Kidney (tissue), 14 donors: ENCODE measurements around the gene MXRA7. TPM values are rescaled to one million over a fixed set of nuclear protein-coding genes. Genes with fewer than 3 reads are reported as not detected.
"Not testable (repeated sequence)": the region's sequence is repeated elsewhere in the genome, so short reads cannot be mapped to it uniquely, and the experiment has no call there.

Source experiments
- DNase-seq, 5 donors: peaks; one replicate each; pipeline ENCODE4 v3.0.0-alpha.2; 2013 to 2020
- FAIRE-seq: peaks from 2 replicates; lab custom pipeline; 2012; peaks lifted over from hg19 to GRCh38; lab: Jason Lieb, UNC
- H3K27ac ChIP-seq, 2 donors: one replicate each; pipeline ENCODE4 v1.7.0; 2013; ENCODE audit warnings: low read depth in 2 of 2, low read length in 2 of 2, inconsistent platforms in 1 of 2
- H3K27me3 ChIP-seq: one replicate; pipeline ENCODE4 v1.7.1; 2013; ENCODE audit warnings: low read length, inconsistent platforms; ENCODE audit not compliant: control insufficient read depth, insufficient read depth
- H3K36me3 ChIP-seq, 3 donors: one replicate each; pipeline versions ENCODE4 v1.7.0 to v1.7.1; 2013; ENCODE audit warnings: low read length in 3 of 3, control low read depth in 1 of 3, inconsistent platforms in 1 of 3; ENCODE audit not compliant: insufficient read depth in 3 of 3, control insufficient read depth in 2 of 3
- H3K4me1 ChIP-seq, 3 donors: one replicate each; pipeline versions ENCODE4 v1.7.0 to v1.7.1; 2013; ENCODE audit warnings: low read length in 3 of 3, inconsistent platforms in 1 of 3, low read depth in 1 of 3; ENCODE audit not compliant: control insufficient read depth in 2 of 3, insufficient read depth in 2 of 3
- H3K4me3 ChIP-seq, 3 donors: one replicate each; pipeline versions ENCODE4 v1.7.0 to v1.8.1; 2013; ENCODE audit warnings: low read length in 3 of 3, control low read depth in 1 of 3, inconsistent platforms in 1 of 3
- H3K9ac ChIP-seq, 3 donors: one replicate each; pipeline versions ENCODE4 v1.7.0 to v1.7.1; 2013; ENCODE audit warnings: low read length in 3 of 3, control low read depth in 1 of 3, inconsistent platforms in 1 of 3
- H3K9me3 ChIP-seq, 3 donors: one replicate each; pipeline versions ENCODE4 v1.7.0 to v1.7.1; 2013; ENCODE audit warnings: low read length in 3 of 3, control low read depth in 1 of 3, inconsistent platforms in 1 of 3; ENCODE audit not compliant: control insufficient read depth in 2 of 3, insufficient read depth in 1 of 3
- CTCF ChIP-seq: IDR thresholded peaks from 3 replicates; pipeline ENCODE4 v1.5.1; 2012; ENCODE audit warnings: mild to moderate bottlenecking, moderate library complexity, borderline replicate concordance; ENCODE audit not compliant: insufficient read depth; ENCODE audit errors: extremely low read depth
- intact Hi-C: fragments of 100-400 bp; cut with DNase I; formaldehyde crosslinking; loops from one replicate; pipeline ENCODE4 v1.11.1; 2022
- polyA plus RNA-seq: library from polyadenylated mRNA; stranded (reverse); fragments of 350-450 nt; fragmentation: Illumina TruSeq; extraction: RNeasy Lipid Tissue Mini Kit (QIAGEN cat#74804); gene quantifications from one replicate; pipeline ENCODE4 v1.2.3, GENCODE V29; 2014; ENCODE audit warnings: low read depth, low replicate concordance; ENCODE audit not compliant: insufficient read depth
- total RNA-seq: library from RNA; stranded (reverse); fragmentation: NEBNext Ultra II Directional; extraction: Animal tissue kit (Norgen Biotek cat#: 25700); gene quantifications from one replicate; pipeline ENCODE4 v1.2.1, GENCODE V29; 2021
- donor health status: control.
- donor health status: control.
- donor health status: control.
- donor health status: control.
- donor health status: control.
- donor health status: DM: yes; HTN: yes; CAD: no.
- donor health status: Normal renal cell carcinoma (clear cell type).

The MXRA7 gene
- total and polyA plus RNA-seq, 2 donors from 2014 or later = 72.4 to 130 TPM

- DNase-seq (no peak), FAIRE-seq (no peak)
- Histone ChIP-seq H3K4me1 (no peaks in the 10 kb centered on the region), H3K36me3 (peaks cover 0 to 2% (median 1%) of the 10 kb centered on the region in 3 donors), H3K27ac (no peak overlapping the region), H3K4me3 (no peak overlapping the region), H3K27me3 (no peaks in the 10 kb centered on the region), H3K9me3 (no peaks in the 10 kb centered on the region), H3K9ac (no peak overlapping the region)
- intact Hi-C loops = no loop called here
- TF ChIP-seq CTCF = no peak
Measured at GRCh38 chr17:76751416-76751993, 40.7 kb upstream of the MXRA7 start.

- no peaks in the 10 kb centered on the region for H3K4me1 ChIP-seq
- H3K36me3 ChIP-seq = peaks cover 2 to 18% (median 13%) of the 10 kb centered on the region in 3 donors
- H3K4me3 ChIP-seq = no peak overlapping the region
- no peak overlapping the region for H3K27ac ChIP-seq
- H3K9me3 ChIP-seq = no peaks in the 10 kb centered on the region
- DNase-seq (no peak), FAIRE-seq (no peak)
- no peaks in the 10 kb centered on the region for H3K27me3 ChIP-seq
- no peak overlapping the region for H3K9ac ChIP-seq
- intact Hi-C loops = no loop called here
- TF ChIP-seq CTCF = no peak
Measured at GRCh38 chr17:76748657-76749056, 37.9 kb upstream of the MXRA7 start.

GRCh38 chr17:76747716-76748363, 37.1 kb upstream of the MXRA7 start:
- TF ChIP-seq CTCF = no peak
- Histone ChIP-seq H3K27me3 (no peaks in the 10 kb centered on the region), H3K9me3 (no peaks in the 10 kb centered on the region), H3K9ac (no peak overlapping the region), H3K36me3 (peaks cover 2 to 18% (median 13%) of the 10 kb centered on the region in 3 donors), H3K4me3 (no peak overlapping the region), H3K27ac (no peak overlapping the region), H3K4me1 (no peaks in the 10 kb centered on the region)
- intact Hi-C loops = no loop called here
- no peak for FAIRE-seq
- DNase-seq = no peak

- intact Hi-C loops, DNase-seq, FAIRE-seq, H3K4me1 ChIP-seq, H3K27ac ChIP-seq, H3K9ac ChIP-seq, H3K4me3 ChIP-seq, H3K27me3 ChIP-seq, H3K9me3 ChIP-seq: not testable (repeated sequence)
- H3K36me3 ChIP-seq = peaks cover 2 to 18% (median 15%) of the 10 kb centered on the region in 3 donors
Measured at GRCh38 chr17:76745785-76746184, 35.0 kb upstream of the MXRA7 start.
